ENCODE results near the gene GRID1.
"Not testable (repeated sequence)": the region's sequence is repeated elsewhere in the genome, so short reads cannot be mapped to it uniquely, and the experiment has no call there.

Gene GRID1

GRCh38 chr10:86038371-86038770 is 328.2 kb downstream of the GRID1 start:
- no peak for TF ChIP-seq CTCF (IDR thresholded peaks at IDR 0.05; ENCODE audit: extremely low read depth, insufficient read depth, missing control alignments)
- in situ Hi-C loops (cut with MboI; ENCODE audit: low pct_unique_long_range_greater_than_20kb, low sequenced_read_pairs, unreplicated experiment) = no loop called here
- DNase-seq (ENCODE audit: low spot score) = no peak

- TF ChIP-seq CTCF (IDR thresholded peaks at IDR 0.05; ENCODE audit: extremely low read depth, insufficient read depth, missing control alignments) = no peak
- in situ Hi-C loops (cut with MboI; ENCODE audit: low pct_unique_long_range_greater_than_20kb, low sequenced_read_pairs, unreplicated experiment) = no loop called here
- no peak for DNase-seq (ENCODE audit: low spot score)
Measured at GRCh38 chr10:86037096-86037495, 329.5 kb downstream of the GRID1 start.

GRCh38 chr10:86036544-86036831 is 330.1 kb downstream of the GRID1 start:
- TF ChIP-seq CTCF (IDR thresholded peaks at IDR 0.05; ENCODE audit: extremely low read depth, insufficient read depth, missing control alignments) = no peak
- in situ Hi-C loops (cut with MboI; ENCODE audit: low pct_unique_long_range_greater_than_20kb, low sequenced_read_pairs, unreplicated experiment) = no loop called here
- no peak for DNase-seq (ENCODE audit: low spot score)

GRCh38 chr10:86035791-86036543 is 330.6 kb downstream of the GRID1 start:
- in situ Hi-C loops (cut with MboI; ENCODE audit: low pct_unique_long_range_greater_than_20kb, low sequenced_read_pairs, unreplicated experiment) = no loop called here

GRCh38 chr10:86034710-86035109 is 331.9 kb downstream of the GRID1 start:
- no peak for DNase-seq (ENCODE audit: low spot score)
- in situ Hi-C loops (cut with MboI; ENCODE audit: low pct_unique_long_range_greater_than_20kb, low sequenced_read_pairs, unreplicated experiment) = no loop called here
- TF ChIP-seq CTCF (IDR thresholded peaks at IDR 0.05; ENCODE audit: extremely low read depth, insufficient read depth, missing control alignments) = no peak

More at GRCh38 chr10:86035791-86036543, 330.6 kb downstream of the GRID1 start:
- DNase-seq (ENCODE audit: low spot score) = no peak
- TF ChIP-seq CTCF (IDR thresholded peaks at IDR 0.05; ENCODE audit: extremely low read depth, insufficient read depth, missing control alignments) = no peak

- TF ChIP-seq CTCF (IDR thresholded peaks at IDR 0.05; ENCODE audit: extremely low read depth, insufficient read depth, missing control alignments) = no peak
- in situ Hi-C loops (cut with MboI; ENCODE audit: low pct_unique_long_range_greater_than_20kb, low sequenced_read_pairs, unreplicated experiment) = no loop called here
- no peak for DNase-seq (ENCODE audit: low spot score)
Measured at GRCh38 chr10:86033581-86033980, 333.0 kb downstream of the GRID1 start.

GRCh38 chr10:86032087-86032486 is 334.5 kb downstream of the GRID1 start:
- DNase-seq (ENCODE audit: low spot score); in situ Hi-C loops (cut with MboI; ENCODE audit: low pct_unique_long_range_greater_than_20kb, low sequenced_read_pairs, unreplicated experiment): not testable (repeated sequence)
